ENCODE measurements around the gene NRXN3. TPM values are rescaled to one million over a fixed set of nuclear protein-coding genes. Genes with fewer than 3 reads are reported as not detected.

Gene NRXN3
- total and polyA plus RNA-seq, 2 of the 4 experiments (the other 2 are of a cell fraction), result 4.8 to 25.1 TPM

- Histone ChIP-seq H3K27me3 (ENCODE audit: control insufficient read depth, insufficient read depth, low read length) (no peaks in the 10 kb centered on the region), H3K14ac (replicated peaks; ENCODE audit: low read depth, low read length) (no peak overlapping the region), H3K4me2 (ENCODE audit: low read depth, low read length) (no peak overlapping the region), H3K23ac (ENCODE audit: low read depth, low read length) (no peak overlapping the region), H3K18ac (ENCODE audit: low read depth, low read length) (no peak overlapping the region), H3K27ac (ENCODE audit: insufficient read depth, low read length) (no peak overlapping the region), H3K4me1 (ENCODE audit: control insufficient read depth, insufficient read depth, low read length) (no peaks in the 10 kb centered on the region), H3K79me1 (ENCODE audit: low read depth in 1 of 2, low read length in 2 of 2) (no peaks in the 10 kb centered on the region), H3K9ac (ENCODE audit: low read depth, low read length) (no peak overlapping the region), H3K4me3 (ENCODE audit: insufficient read depth, low read depth, low read length) (no peak overlapping the region), H3K9me1 (ENCODE audit: insufficient read depth, low read length) (no peaks in the 10 kb centered on the region), H3K4ac (ENCODE audit: low read depth, low read length) (no peak overlapping the region), H2BK120ac (ENCODE audit: low read depth, low read length) (no peak overlapping the region), H2AK9ac (replicated peaks; ENCODE audit: low read depth, low read length, poor library complexity) (no peak overlapping the region), H3K36me3 (ENCODE audit: control insufficient read depth, insufficient read depth, low read length) (no peaks in the 10 kb centered on the region), H3K9me3 (ENCODE audit: control insufficient read depth, insufficient read depth, low read length) (peaks cover 9% of the 10 kb centered on the region), H2AK5ac (ENCODE audit: low read depth, low read length) (no peak overlapping the region), H3K56ac (ENCODE audit: extremely low read depth, insufficient read depth, low read length) (no peak overlapping the region), H4K20me1 (ENCODE audit: insufficient read depth, low read length) (no peaks in the 10 kb centered on the region), H2BK20ac (ENCODE audit: low read depth, low read length) (no peak overlapping the region), H2BK5ac (ENCODE audit: low read depth, low read length, poor library complexity, severe bottlenecking) (no peak overlapping the region), H4K91ac (ENCODE audit: insufficient read depth, low read depth, low read length) (no peak overlapping the region), H2AFZ (replicated peaks; ENCODE audit: low read length, poor library complexity) (no peak overlapping the region), H4K8ac (ENCODE audit: low read depth in 2 of 2, low read length in 2 of 2) (no peak overlapping the region), H4K5ac (ENCODE audit: low read depth, low read length) (no peak overlapping the region), H2BK15ac (ENCODE audit: low read depth, low read length) (no peak overlapping the region)
- POLR2A ChIA-PET (ENCODE audit: unreplicated experiment), result no interaction called here
- DNase-seq, result no peak
- no TSS peak for BruUV-seq (replicated peaks)
- intact Hi-C loops (cut with micrococcal nuclease) (no loop called here), in situ Hi-C loops (cut with MboI; ENCODE audit: low sequenced_read_pairs) (no loop called here), dilution Hi-C loops (cut with HindIII; ENCODE audit: low sequenced_read_pairs, unreplicated experiment) (no loop called here)
- no peak for TF ChIP-seq FOS (IDR thresholded peaks at IDR 0.05; ENCODE audit: low read depth, low read length)
- no peak for TF ChIP-seq POLR2A (IDR thresholded peaks at IDR 0.05; ENCODE audit: low read depth, low read length)
- no peak for TF ChIP-seq BHLHE40 (IDR thresholded peaks at IDR 0.05; ENCODE audit: low read depth, low read length)
- TF ChIP-seq SMC3 (IDR thresholded peaks at IDR 0.05; ENCODE audit: low read depth, low read length), result no peak
- TF ChIP-seq MAFK (IDR thresholded peaks at IDR 0.05; ENCODE audit: low read depth, low read length), result no peak
- TF ChIP-seq CEBPB (IDR thresholded peaks at IDR 0.05; ENCODE audit: low read depth, low read length), result no peak
- TF ChIP-seq CHD1 (IDR thresholded peaks at IDR 0.05; ENCODE audit: low read depth, low read length), result no peak
- TF ChIP-seq NFE2L2 (IDR thresholded peaks at IDR 0.05; ENCODE audit: low read depth, low read length), result no peak
- TF ChIP-seq USF2 (IDR thresholded peaks at IDR 0.05; ENCODE audit: low read depth, low read length), result no peak
- no peak for TF ChIP-seq MXI1 (IDR thresholded peaks at IDR 0.05; ENCODE audit: borderline replicate concordance, low read depth, low read length)
- no peak for TF ChIP-seq MAZ (IDR thresholded peaks at IDR 0.05; ENCODE audit: borderline replicate concordance, low read depth, low read length)
- no peak for TF ChIP-seq RFX5 (IDR thresholded peaks at IDR 0.05; ENCODE audit: low read depth, low read length)
- no peak for TF ChIP-seq RCOR1 (IDR thresholded peaks at IDR 0.05; ENCODE audit: insufficient replicate concordance, low read length)
- no peak for TF ChIP-seq ELK1 (IDR thresholded peaks at IDR 0.05; ENCODE audit: borderline replicate concordance, low read depth, low read length)
- TF ChIP-seq CTCF (conservative IDR thresholded peaks at IDR 0.05; ENCODE audit: low read depth, low read length), result no peak
- no peak for TF ChIP-seq RAD21 (IDR thresholded peaks at IDR 0.05; ENCODE audit: low read length)
- no CpG with 5 or more reads among the region's 1 CpG for WGBS, 2 experiments (ENCODE audit: extremely low coverage in 2 of 2, insufficient read length in 1 of 2)
- CTCF ChIA-PET, result no interaction called here
- no peak for ATAC-seq (ENCODE audit: low read depth)
Measured at GRCh38 chr14:78316052-78316451, 145.9 kb downstream of the NRXN3 start.

All from IMR-90 (cell line).